SK-N-SH treated with all-trans-retinoic acid at 6 μM for 48 hours (cell line): ENCODE results near the gene DOCK11.

ENCODE experiments used
- ARNTL ChIP-seq: fragments of 450-650 bp; formaldehyde crosslinking; IDR thresholded peaks from 2 replicates; pipeline ENCODE4 v1.5.0; 2020; ENCODE audit warnings: low read depth, mild to moderate bottlenecking, moderate library complexity, borderline replicate concordance
- ESRRG ChIP-seq: fragments of 250-450 bp; sonication (Bioruptor Pico); IDR thresholded peaks from 2 replicates; pipeline ENCODE4 v1.6.1; 2021; ENCODE audit warnings: mild to moderate bottlenecking
- OSR1 ChIP-seq: fragments of 250-450 bp; sonication (Bioruptor Pico); IDR thresholded peaks from 2 replicates; pipeline ENCODE4 v1.8.0; 2022; ENCODE audit warnings: moderate library complexity, mild to moderate bottlenecking, inconsistent platforms
- PATZ1 ChIP-seq: fragments of 250-450 bp; sonication (Bioruptor Pico); IDR thresholded peaks from 2 replicates; pipeline ENCODE4 v1.8.0; 2020; ENCODE audit warnings: mild to moderate bottlenecking, moderate library complexity, borderline replicate concordance
- ZC3H10 ChIP-seq: fragments of 250-450 bp; sonication (Bioruptor Pico); IDR thresholded peaks from 2 replicates; pipeline ENCODE4 v1.5.1; 2021; ENCODE audit warnings: mild to moderate bottlenecking, moderate library complexity
- ZFP30 ChIP-seq: fragments of 450-650 bp; formaldehyde crosslinking; IDR thresholded peaks from 2 replicates; pipeline ENCODE4 v1.5.0; 2022; ENCODE audit warnings: mild to moderate bottlenecking, moderate library complexity
- ZNF565 ChIP-seq: fragments of 450-650 bp; formaldehyde crosslinking; conservative IDR thresholded peaks from 2 replicates; pipeline ENCODE4 v1.5.0; 2020; ENCODE audit warnings: low read depth, mild to moderate bottlenecking, moderate library complexity
- ZNF70 ChIP-seq: fragments of 450-650 bp; formaldehyde crosslinking; IDR thresholded peaks from 2 replicates; pipeline ENCODE4 v1.5.0; 2020; ENCODE audit warnings: mild to moderate bottlenecking, moderate library complexity
- TF ChIP-seq, protein P1 (sequence below): fragments of 250-450 bp; sonication (Bioruptor Pico); IDR thresholded peaks from 2 replicates; pipeline ENCODE4 v1.5.1; 2020; ENCODE audit warnings: low read depth, mild to moderate bottlenecking, moderate library complexity
- TF ChIP-seq, protein P2 (sequence below): fragments of 250-450 bp; sonication (Bioruptor Pico); IDR thresholded peaks from 2 replicates; pipeline ENCODE4 v1.5.1; 2021; ENCODE audit warnings: mild to moderate bottlenecking, moderate library complexity

DNA sequence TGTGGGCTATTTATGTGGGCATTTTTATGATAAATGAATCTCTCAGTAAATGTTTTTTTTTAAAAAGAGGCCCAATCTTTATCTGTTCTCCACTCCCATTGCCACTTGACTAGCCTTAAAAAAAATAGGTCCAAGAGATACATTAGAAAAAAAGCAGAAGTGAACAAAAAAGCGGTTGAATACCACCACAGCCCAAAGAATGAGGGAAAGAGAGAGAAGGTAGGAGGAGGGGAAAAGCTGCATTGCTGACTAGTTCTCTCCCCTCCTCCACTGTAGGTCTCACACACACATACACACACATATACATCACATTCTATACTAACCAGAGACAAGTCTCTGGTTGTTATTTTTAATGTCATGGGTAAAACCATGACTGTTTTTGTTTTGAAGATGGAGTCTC, 136.0 kb downstream of the DOCK11 start:
- TF ChIP-seq ZC3H10 (CRISPR knock-in tag) (no peak), ZNF565 (no peak), ZNF70 (no peak), ARNTL (CRISPR knock-in tag) (no peak), OSR1 (CRISPR knock-in tag) (no peak), PATZ1 (CRISPR knock-in tag) (no peak), ESRRG (CRISPR knock-in tag) (no peak), ZFP30 (CRISPR knock-in tag) (no peak)
- TF ChIP-seq, protein P1, sequence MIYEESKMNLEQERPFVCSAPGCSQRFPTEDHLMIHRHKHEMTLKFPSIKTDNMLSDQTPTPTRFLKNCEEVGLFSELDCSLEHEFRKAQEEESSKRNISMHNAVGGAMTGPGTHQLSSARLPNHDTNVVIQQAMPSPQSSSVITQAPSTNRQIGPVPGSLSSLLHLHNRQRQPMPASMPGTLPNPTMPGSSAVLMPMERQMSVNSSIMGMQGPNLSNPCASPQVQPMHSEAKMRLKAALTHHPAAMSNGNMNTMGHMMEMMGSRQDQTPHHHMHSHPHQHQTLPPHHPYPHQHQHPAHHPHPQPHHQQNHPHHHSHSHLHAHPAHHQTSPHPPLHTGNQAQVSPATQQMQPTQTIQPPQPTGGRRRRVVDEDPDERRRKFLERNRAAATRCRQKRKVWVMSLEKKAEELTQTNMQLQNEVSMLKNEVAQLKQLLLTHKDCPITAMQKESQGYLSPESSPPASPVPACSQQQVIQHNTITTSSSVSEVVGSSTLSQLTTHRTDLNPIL (CRISPR knock-in tag) = no peak
- TF ChIP-seq, protein P2, sequence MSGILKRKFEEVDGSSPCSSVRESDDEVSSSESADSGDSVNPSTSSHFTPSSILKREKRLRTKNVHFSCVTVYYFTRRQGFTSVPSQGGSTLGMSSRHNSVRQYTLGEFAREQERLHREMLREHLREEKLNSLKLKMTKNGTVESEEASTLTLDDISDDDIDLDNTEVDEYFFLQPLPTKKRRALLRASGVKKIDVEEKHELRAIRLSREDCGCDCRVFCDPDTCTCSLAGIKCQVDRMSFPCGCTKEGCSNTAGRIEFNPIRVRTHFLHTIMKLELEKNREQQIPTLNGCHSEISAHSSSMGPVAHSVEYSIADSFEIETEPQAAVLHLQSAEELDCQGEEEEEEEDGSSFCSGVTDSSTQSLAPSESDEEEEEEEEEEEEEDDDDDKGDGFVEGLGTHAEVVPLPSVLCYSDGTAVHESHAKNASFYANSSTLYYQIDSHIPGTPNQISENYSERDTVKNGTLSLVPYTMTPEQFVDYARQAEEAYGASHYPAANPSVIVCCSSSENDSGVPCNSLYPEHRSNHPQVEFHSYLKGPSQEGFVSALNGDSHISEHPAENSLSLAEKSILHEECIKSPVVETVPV (CRISPR knock-in tag) = no peak
